GM19395 (cell line): ENCODE data around the gene NLRP4.
"Not testable (repeated sequence)": the region's sequence is repeated elsewhere in the genome, so short reads cannot be mapped to it uniquely, and the experiment has no call there.

Experiments
- ATAC-seq: cut with Tn5 transposase; IDR thresholded peaks from one replicate; pipeline ENCODE4 v1.9.1; 2021; ENCODE audit warnings: mild to moderate bottlenecking, moderate library complexity; ENCODE audit not compliant: unreplicated experiment

The NLRP4 gene

GRCh38 chr19:55870736-55871135 lies 34.4 kb downstream of the NLRP4 start:
- ATAC-seq = no peak

GRCh38 chr19:55877211-55877610 lies 40.9 kb downstream of the NLRP4 start:
- no peak for ATAC-seq

- ATAC-seq = no peak
Observed at GRCh38 chr19:55882626-55883025, 46.3 kb downstream of the NLRP4 start.

GRCh38 chr19:55898911-55899310 lies 62.6 kb downstream of the NLRP4 start:
- no peak for ATAC-seq

GRCh38 chr19:55901369-55902079 lies 65.2 kb downstream of the NLRP4 start:
- no peak for ATAC-seq

- ATAC-seq = no peak
Observed at GRCh38 chr19:55902080-55902751, 65.9 kb downstream of the NLRP4 start.

GRCh38 chr19:55907286-55907685 lies 70.9 kb downstream of the NLRP4 start:
- no peak for ATAC-seq

- ATAC-seq = no peak
Observed at GRCh38 chr19:55907746-55908145, 71.4 kb downstream of the NLRP4 start.

- no peak for ATAC-seq
Observed at GRCh38 chr19:55909801-55910200, 73.5 kb downstream of the NLRP4 start.

- no peak for ATAC-seq
Observed at GRCh38 chr19:55912916-55913315, 76.6 kb downstream of the NLRP4 start.

GRCh38 chr19:55913643-55914268 lies 77.4 kb downstream of the NLRP4 start:
- no peak for ATAC-seq

GRCh38 chr19:55923556-55923955 lies 87.2 kb downstream of the NLRP4 start:
- no peak for ATAC-seq

- ATAC-seq = no peak
Observed at GRCh38 chr19:55927991-55928390, 91.7 kb downstream of the NLRP4 start.

GRCh38 chr19:55929258-55929657 lies 92.9 kb downstream of the NLRP4 start:
- ATAC-seq = not testable (repeated sequence)

GRCh38 chr19:55930996-55931515 lies 94.7 kb downstream of the NLRP4 start:
- ATAC-seq = no peak
